Cardiac septum (tissue), 1 donor: ENCODE results near the gene HSD11B1. TPM values are rescaled to one million over a fixed set of nuclear protein-coding genes. Genes with fewer than 3 reads are reported as not detected.

ENCODE experiments used
- DNase-seq: peaks from one replicate; pipeline ENCODE4 v3.0.0-alpha.2; 2020; ENCODE audit warnings: low spot score
- intact Hi-C: fragments of 100-400 bp; cut with DNase I; formaldehyde crosslinking; loops from one replicate; pipeline ENCODE4 v1.14.0; 2022
- total RNA-seq: library from RNA; stranded (reverse); fragmentation: NEBNext Ultra II Directional; extraction: Animal tissue kit (Norgen Biotek cat#: 25700); gene quantifications from one replicate; pipeline ENCODE4 v1.2.1, GENCODE V29; 2021
- donor health status: DM: no; HTN: no; CAD: no.

The HSD11B1 gene
- total RNA-seq, 1 donor from 2014 or later, result 15.0 TPM

- DNase-seq, result no peak
- intact Hi-C loops, result no loop called here
These were observed 16.2 kb downstream of the HSD11B1 start for GRCh38 chr1:209720826-209721225.

GRCh38 chr1:209721323-209721722 lies 16.7 kb downstream of the HSD11B1 start:
- intact Hi-C loops, result no loop called here

GRCh38 chr1:209723265-209723664 lies 18.6 kb downstream of the HSD11B1 start:
- intact Hi-C loops, result no loop called here
- DNase-seq, result no peak

More at GRCh38 chr1:209721323-209721722, 16.7 kb downstream of the HSD11B1 start:
- DNase-seq, result no peak

- intact Hi-C loops, result no loop called here
- no peak for DNase-seq
These were observed 19.4 kb downstream of the HSD11B1 start for GRCh38 chr1:209723756-209724693.

- DNase-seq, result no peak
- intact Hi-C loops, result no loop called here
These were observed 22.6 kb downstream of the HSD11B1 start for GRCh38 chr1:209727286-209727685.

- intact Hi-C loops, result loop anchor here (2.0 kb wide), 1 partner anchor 15 kb away; no protein-coding TSS in a partner anchor
- DNase-seq, result no peak
These were observed 23.1 kb downstream of the HSD11B1 start for GRCh38 chr1:209727785-209728184.

- intact Hi-C loops, result loop anchor here (2.0 kb wide), 1 partner anchor 14 kb away; no protein-coding TSS in a partner anchor
- no peak for DNase-seq
These were observed 23.8 kb downstream of the HSD11B1 start for GRCh38 chr1:209728466-209728865.

GRCh38 chr1:209729436-209729835 lies 24.8 kb downstream of the HSD11B1 start:
- intact Hi-C loops, result loop anchor here (2.0 kb wide), 1 partner anchor 13 kb away; no protein-coding TSS in a partner anchor
- no peak for DNase-seq

GRCh38 chr1:209732725-209733124 lies 28.1 kb downstream of the HSD11B1 start:
- intact Hi-C loops, result no loop called here
- no peak for DNase-seq

- DNase-seq, result no peak
- intact Hi-C loops, result no loop called here
These were observed 29.0 kb downstream of the HSD11B1 start for GRCh38 chr1:209733409-209734192.

- intact Hi-C loops, result no loop called here
- no peak for DNase-seq
These were observed 32.0 kb downstream of the HSD11B1 start for GRCh38 chr1:209736490-209737117.

- intact Hi-C loops, result no loop called here
- DNase-seq, result no peak
These were observed 32.5 kb downstream of the HSD11B1 start for GRCh38 chr1:209737118-209737505.

- DNase-seq, result no peak
- intact Hi-C loops, result no loop called here
These were observed 33.6 kb downstream of the HSD11B1 start for GRCh38 chr1:209738270-209738669.

GRCh38 chr1:209741193-209741592 lies 36.5 kb downstream of the HSD11B1 start:
- DNase-seq, result no peak
- intact Hi-C loops, result no loop called here

GRCh38 chr1:209741889-209742288 lies 37.2 kb downstream of the HSD11B1 start:
- DNase-seq, result no peak
- intact Hi-C loops, result loop anchor here (2.0 kb wide), 2 partner anchors 13 to 99 kb away; no protein-coding TSS in a partner anchor

GRCh38 chr1:209742409-209743144 lies 37.9 kb downstream of the HSD11B1 start:
- no peak for DNase-seq
- intact Hi-C loops, result loop anchor here (2.0 kb wide), 2 partner anchors 14 to 100 kb away; no protein-coding TSS in a partner anchor

GRCh38 chr1:209743145-209743482 lies 38.5 kb downstream of the HSD11B1 start:
- DNase-seq, result no peak
- intact Hi-C loops, result loop anchor here (2.0 kb wide), 2 partner anchors 14 to 100 kb away; no protein-coding TSS in a partner anchor

GRCh38 chr1:209746451-209747165 lies 42.0 kb downstream of the HSD11B1 start:
- no peak for DNase-seq
- intact Hi-C loops, result loop anchor here (1.0 to 5.0 kb wide), 4 partner anchors 44 to 170 kb away; no protein-coding TSS in a partner anchor
